HG03196 (cell line): ENCODE measurements around the gene HIVEP2.

Experiments
- ATAC-seq: cut with Tn5 transposase; IDR thresholded peaks from one replicate; pipeline ENCODE4 v1.9.1; 2021; ENCODE audit not compliant: unreplicated experiment

The HIVEP2 gene

GRCh38 chr6:142821860-142822259 lies 123.1 kb downstream of the HIVEP2 start:
- ATAC-seq: no peak

GRCh38 chr6:142821164-142821716 lies 123.7 kb downstream of the HIVEP2 start:
- ATAC-seq: no peak

GRCh38 chr6:142820338-142821051 lies 124.5 kb downstream of the HIVEP2 start:
- ATAC-seq: no peak

GRCh38 chr6:142819603-142820337 lies 125.2 kb downstream of the HIVEP2 start:
- peak; percentile 66 for ATAC-seq

DNA sequence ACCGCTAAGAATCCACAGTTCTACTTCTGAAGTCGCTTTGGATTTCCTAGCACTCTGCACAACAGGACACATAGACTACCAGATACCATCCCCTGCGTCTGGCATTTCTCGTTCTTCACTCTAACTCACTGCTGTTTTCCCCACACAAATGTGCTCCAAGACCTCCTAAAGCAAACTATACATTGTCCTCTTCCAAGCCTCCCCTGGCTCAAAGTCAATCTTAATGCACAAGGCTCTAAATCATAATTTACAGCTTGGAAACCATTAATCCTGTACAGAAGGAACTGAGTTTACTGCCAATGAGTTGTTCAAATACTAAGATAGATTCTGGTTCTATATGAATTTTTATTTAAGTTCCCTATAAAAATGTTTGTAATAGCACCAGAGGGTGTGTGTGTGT lies 128.5 kb downstream of the HIVEP2 start:
- no peak for ATAC-seq

DNA sequence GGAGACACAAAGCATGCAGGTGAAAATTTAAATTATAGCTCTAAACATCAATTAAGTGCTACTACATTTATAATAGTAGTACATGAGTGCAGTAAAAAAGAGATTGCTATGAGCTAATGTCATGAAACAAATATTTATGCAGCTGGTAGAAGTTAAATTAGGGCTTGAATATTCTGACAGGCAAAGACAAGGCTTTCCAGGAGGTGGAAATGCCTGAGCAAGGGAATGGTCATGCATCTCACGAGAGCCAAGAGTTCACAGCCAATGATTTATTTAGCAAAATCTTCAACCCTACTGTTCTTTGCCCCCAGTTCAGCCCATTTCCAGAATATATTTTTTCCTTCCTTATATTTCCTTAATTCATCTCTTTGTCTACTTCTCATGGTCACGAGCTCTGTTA lies 128.9 kb downstream of the HIVEP2 start:
- no peak for ATAC-seq

- ATAC-seq: no peak
Observed at GRCh38 chr6:142811923-142812322, 133.1 kb downstream of the HIVEP2 start.

GRCh38 chr6:142810952-142811514 lies 133.9 kb downstream of the HIVEP2 start:
- no peak for ATAC-seq

GRCh38 chr6:142809947-142810346 lies 135.0 kb downstream of the HIVEP2 start:
- no peak for ATAC-seq

DNA sequence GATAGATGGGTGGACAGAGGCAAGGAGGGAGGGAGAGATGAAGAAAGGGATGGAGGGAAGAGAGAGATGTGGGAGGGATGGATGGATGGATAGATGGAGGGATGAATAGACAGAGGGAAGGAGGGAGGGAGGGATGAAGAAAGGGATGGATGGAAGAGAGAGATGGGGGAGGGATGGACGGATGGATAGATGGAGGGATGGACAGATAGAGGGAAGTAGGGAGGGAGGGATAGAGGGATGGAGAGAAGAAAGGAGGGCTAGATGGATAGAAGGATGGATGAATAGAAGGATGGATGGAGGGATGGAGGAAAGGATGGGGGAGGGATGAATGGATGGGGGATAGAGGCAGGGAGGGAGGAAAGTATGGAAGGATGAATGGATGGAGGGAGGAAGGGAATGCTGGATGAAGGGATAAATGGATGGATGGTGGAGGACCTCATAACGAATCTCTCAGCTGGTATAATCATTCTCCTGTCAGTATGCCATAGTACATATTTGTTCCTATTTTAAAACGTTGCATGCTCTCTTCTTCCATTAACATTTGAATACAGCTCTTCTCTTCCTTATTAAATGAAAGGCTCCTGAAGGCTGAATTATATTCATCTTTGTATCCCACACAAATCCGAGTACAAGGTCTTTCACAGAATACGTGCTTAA lies 136.4 kb downstream of the HIVEP2 start:
- ATAC-seq: no peak

- no peak for ATAC-seq
Observed at GRCh38 chr6:142805042-142805441, 139.9 kb downstream of the HIVEP2 start.

- ATAC-seq: no peak
Observed at GRCh38 chr6:142804490-142804889, 140.5 kb downstream of the HIVEP2 start.

- ATAC-seq: no peak
Observed at GRCh38 chr6:142803495-142804058, 141.4 kb downstream of the HIVEP2 start.

DNA sequence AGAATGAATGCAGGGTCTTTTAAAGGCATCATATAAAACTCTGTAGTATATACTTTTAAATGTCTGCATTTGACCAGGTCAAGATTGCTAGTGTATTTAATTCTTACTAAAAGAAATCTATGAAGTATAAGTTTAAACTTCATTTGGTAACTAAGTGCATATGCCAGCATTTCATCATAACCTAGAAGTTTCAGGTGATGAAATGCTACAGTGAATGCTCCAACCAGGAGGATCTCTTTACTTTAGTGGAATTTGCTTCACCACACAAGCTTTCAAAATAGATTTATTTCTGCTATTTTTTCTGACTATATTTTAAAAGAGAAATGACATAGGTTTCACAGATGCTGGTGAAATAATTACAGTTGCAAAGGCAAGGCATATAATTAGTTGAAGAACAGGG lies 141.9 kb downstream of the HIVEP2 start:
- ATAC-seq: no peak

GRCh38 chr6:142802124-142802523 lies 142.9 kb downstream of the HIVEP2 start:
- no peak for ATAC-seq

- no peak for ATAC-seq
Observed at GRCh38 chr6:142800240-142800639, 144.7 kb downstream of the HIVEP2 start.

- ATAC-seq: no peak
Observed at GRCh38 chr6:142799639-142800038, 145.3 kb downstream of the HIVEP2 start.

DNA sequence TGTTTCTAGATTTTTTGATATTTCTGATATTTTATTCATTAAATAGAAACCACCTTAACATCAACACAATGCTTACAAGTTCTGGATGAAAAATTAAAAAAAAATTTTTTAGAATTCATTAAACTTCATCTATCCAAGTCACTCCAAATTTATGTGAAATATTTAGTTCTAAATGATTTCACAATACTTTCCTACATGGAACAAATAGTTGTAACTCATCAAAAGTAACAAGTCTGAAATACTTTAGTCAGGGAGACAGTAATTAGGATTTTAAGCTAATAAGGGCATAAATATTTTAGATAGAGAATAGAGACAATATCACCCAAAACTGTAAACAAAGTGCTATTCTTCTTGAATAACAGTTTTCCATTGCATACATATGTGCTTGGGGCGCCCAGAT lies 147.8 kb downstream of the HIVEP2 start:
- no peak for ATAC-seq

- ATAC-seq: no peak
Observed at GRCh38 chr6:142796571-142796970, 148.4 kb downstream of the HIVEP2 start.

- no peak for ATAC-seq
Observed at GRCh38 chr6:142796024-142796423, 149.0 kb downstream of the HIVEP2 start.

DNA sequence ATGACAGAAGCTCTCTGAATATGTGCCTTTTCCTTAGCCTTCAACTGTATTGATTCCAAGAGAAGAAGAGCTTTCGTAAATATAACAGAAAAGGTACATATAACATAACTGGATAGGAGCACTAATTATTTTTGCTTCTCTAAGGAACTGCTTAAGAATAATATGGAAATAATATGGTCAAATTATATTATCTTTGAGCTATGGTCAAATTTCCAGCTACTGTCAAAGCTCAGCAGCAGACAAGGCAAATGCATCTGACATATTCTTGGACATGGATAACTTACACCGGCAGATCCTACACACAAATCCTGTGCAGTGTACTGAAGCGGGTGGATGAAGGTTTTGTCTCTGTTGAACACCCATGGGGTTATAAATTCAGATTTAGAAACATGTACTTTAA lies 150.6 kb downstream of the HIVEP2 start:
- ATAC-seq: no peak
